ENCODE measurements around the gene CRCP.

CRCP gene

GRCh38 chr7:66178258-66178657, 63.6 kb downstream of the CRCP start:
- TF ChIP-seq ZFX (IDR thresholded peaks at IDR 0.05; ENCODE audit: borderline replicate concordance): no peak
- no peak overlapping the region for H3K27ac ChIP-seq

GRCh38 chr7:66181329-66181728, 66.7 kb downstream of the CRCP start:
- TF ChIP-seq ZFX (IDR thresholded peaks at IDR 0.05; ENCODE audit: borderline replicate concordance) (no peak), CTCF (IDR thresholded peaks at IDR 0.05) (no peak)
- no peak overlapping the region for H3K27ac ChIP-seq

- no peak overlapping the region for H3K27ac ChIP-seq
- TF ChIP-seq ZFX (IDR thresholded peaks at IDR 0.05; ENCODE audit: borderline replicate concordance) (no peak), CTCF (IDR thresholded peaks at IDR 0.05) (no peak)
These were observed 67.2 kb downstream of the CRCP start for GRCh38 chr7:66181845-66182244.

- TF ChIP-seq ZFX (IDR thresholded peaks at IDR 0.05; ENCODE audit: borderline replicate concordance) (no peak), CTCF (IDR thresholded peaks at IDR 0.05) (no peak)
- H3K27ac ChIP-seq: no peak overlapping the region
These were observed 68.3 kb downstream of the CRCP start for GRCh38 chr7:66182920-66183319.

- TF ChIP-seq ZFX (IDR thresholded peaks at IDR 0.05; ENCODE audit: borderline replicate concordance): no peak
- TF ChIP-seq CTCF (IDR thresholded peaks at IDR 0.05): no peak
- no peak overlapping the region for H3K27ac ChIP-seq
These were observed 69.1 kb downstream of the CRCP start for GRCh38 chr7:66183700-66184099.

GRCh38 chr7:66185680-66186187, 71.1 kb downstream of the CRCP start:
- no peak for TF ChIP-seq ZFX (IDR thresholded peaks at IDR 0.05; ENCODE audit: borderline replicate concordance)
- TF ChIP-seq CTCF (IDR thresholded peaks at IDR 0.05): no peak
- no peak overlapping the region for H3K27ac ChIP-seq

- no peak overlapping the region for H3K27ac ChIP-seq
- TF ChIP-seq ZFX (IDR thresholded peaks at IDR 0.05; ENCODE audit: borderline replicate concordance) (no peak), CTCF (IDR thresholded peaks at IDR 0.05) (no peak)
These were observed 72.3 kb downstream of the CRCP start for GRCh38 chr7:66186991-66187390.

GRCh38 chr7:66187905-66188304, 73.3 kb downstream of the CRCP start:
- TF ChIP-seq CTCF (IDR thresholded peaks at IDR 0.05) (no peak), ZFX (IDR thresholded peaks at IDR 0.05; ENCODE audit: borderline replicate concordance) (no peak)

More at GRCh38 chr7:66187905-66188304, 73.3 kb downstream of the CRCP start:
- H3K27ac ChIP-seq: no peak overlapping the region
